ENCODE results near the gene CDKAL1.

The CDKAL1 gene

DNA sequence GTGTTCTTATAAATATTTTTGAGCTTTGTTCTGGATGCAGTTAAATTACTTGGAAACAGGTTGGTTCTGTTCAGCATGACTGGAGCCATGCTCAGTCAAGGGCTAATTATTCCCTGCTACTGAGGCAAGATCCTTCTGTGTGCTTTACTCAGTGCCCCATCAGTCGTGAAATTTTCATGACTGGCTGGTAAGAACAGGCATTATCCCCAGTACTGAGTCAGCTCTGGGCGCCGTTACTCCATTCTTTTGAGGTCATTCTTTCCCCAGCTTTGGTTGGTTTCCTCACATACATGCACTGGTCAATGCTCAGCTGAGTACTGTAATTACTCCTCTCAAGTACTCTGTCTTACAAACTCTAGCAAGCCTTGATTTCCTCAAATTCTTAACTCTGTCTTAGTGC is 71.3 kb downstream of the CDKAL1 start:
- no peak overlapping the region for H3K18ac ChIP-seq (ENCODE audit: low read length)
- H2BK12ac ChIP-seq (ENCODE audit: low read length), result no peak overlapping the region
- WGBS, 2 donors (ENCODE audit: extremely low coverage in 2 of 2, insufficient read length in 2 of 2, insufficient replicate concordance in 1 of 2), result no CpG with 5 or more reads among the region's 3 CpGs
- H3K14ac ChIP-seq (ENCODE audit: low read length), result no peak overlapping the region
- no peak overlapping the region for H3K4me2 ChIP-seq (ENCODE audit: insufficient read depth, low read length, poor library complexity, severe bottlenecking)
- no peak overlapping the region for H4K91ac ChIP-seq (ENCODE audit: low read depth, low read length, poor library complexity)
- no peak overlapping the region for H3K23ac ChIP-seq (ENCODE audit: low read depth, low read length, poor library complexity)
- H3K79me1 ChIP-seq (ENCODE audit: low read depth, low read length), result no peaks in the 10 kb centered on the region
- H2BK5ac ChIP-seq (ENCODE audit: low read length), result no peak overlapping the region
- no peaks in the 10 kb centered on the region for H3K27me3 ChIP-seq (ENCODE audit: control insufficient read depth in 3 of 3, insufficient read depth in 3 of 3, low read depth in 1 of 3, low read length in 3 of 3)
- H2AK5ac ChIP-seq (ENCODE audit: low read depth, low read length), result no peak overlapping the region
- no peaks in the 10 kb centered on the region for H3K36me3 ChIP-seq (replicated peaks in 1 of 2; ENCODE audit: control insufficient read depth in 2 of 2, insufficient read depth in 2 of 2, low read length in 2 of 2)
- H3K9me3 ChIP-seq (replicated peaks in 1 of 2; ENCODE audit: control insufficient read depth in 2 of 2, insufficient read depth in 1 of 2, low read depth in 1 of 2, low read length in 2 of 2), result no peaks in the 10 kb centered on the region
- no peak overlapping the region for H3K27ac ChIP-seq (replicated peaks; ENCODE audit: low read length)
- no peak overlapping the region for H2AFZ ChIP-seq (ENCODE audit: low read length)
- H2BK15ac ChIP-seq (ENCODE audit: low read length), result no peak overlapping the region
- no peak overlapping the region for H2BK120ac ChIP-seq (ENCODE audit: low read depth, low read length)
- DNase-seq (ENCODE audit: low spot score), result no peak
- H3K9ac ChIP-seq (ENCODE audit: low read depth, low read length, poor library complexity), result no peak overlapping the region
- no peak overlapping the region for H3K4ac ChIP-seq (ENCODE audit: low read length)
- no peak overlapping the region for H4K8ac ChIP-seq (ENCODE audit: low read depth, low read length)
- peaks cover 6 to 7% of the 10 kb centered on the region in 2 donors for H3K4me1 ChIP-seq (ENCODE audit: control insufficient read depth in 2 of 2, insufficient read depth in 1 of 2, low read depth in 1 of 2, low read length in 2 of 2)
- no peak overlapping the region for H3K4me3 ChIP-seq (ENCODE audit: low read length in 2 of 2)

DNA sequence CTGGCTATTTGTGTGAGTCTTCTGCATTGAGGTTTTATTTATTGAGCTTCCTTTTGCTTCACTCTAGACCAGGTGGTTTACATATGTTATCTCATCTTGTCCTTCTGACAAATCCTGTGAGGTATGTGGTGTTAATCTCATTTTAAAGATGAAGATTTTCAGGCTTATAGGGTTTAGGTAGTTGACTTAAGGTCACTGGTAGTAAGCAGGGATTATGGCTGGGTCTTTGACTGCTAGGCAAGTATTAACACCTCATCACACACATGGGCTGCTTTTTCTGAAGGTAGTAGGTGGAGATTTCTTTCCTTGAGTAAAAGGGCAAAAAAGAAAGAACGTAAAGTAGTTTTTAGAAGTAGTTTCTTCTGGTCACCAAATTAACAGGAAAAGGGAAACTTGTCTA is 72.6 kb downstream of the CDKAL1 start:
- H2BK120ac ChIP-seq (ENCODE audit: low read depth, low read length), result no peak overlapping the region
- H3K4ac ChIP-seq (ENCODE audit: low read length), result no peak overlapping the region
- no peak overlapping the region for H2AFZ ChIP-seq (ENCODE audit: low read length)
- no peak overlapping the region for H2BK12ac ChIP-seq (ENCODE audit: low read length)
- H3K14ac ChIP-seq (ENCODE audit: low read length), result no peak overlapping the region
- no peaks in the 10 kb centered on the region for H3K36me3 ChIP-seq (replicated peaks in 1 of 2; ENCODE audit: control insufficient read depth in 2 of 2, insufficient read depth in 2 of 2, low read length in 2 of 2)
- peaks cover 6 to 7% of the 10 kb centered on the region in 2 donors for H3K4me1 ChIP-seq (ENCODE audit: control insufficient read depth in 2 of 2, insufficient read depth in 1 of 2, low read depth in 1 of 2, low read length in 2 of 2)
- H3K9ac ChIP-seq (ENCODE audit: low read depth, low read length, poor library complexity), result no peak overlapping the region
- no peak overlapping the region for H3K18ac ChIP-seq (ENCODE audit: low read length)
- no peak overlapping the region for H3K23ac ChIP-seq (ENCODE audit: low read depth, low read length, poor library complexity)
- no peaks in the 10 kb centered on the region for H3K79me1 ChIP-seq (ENCODE audit: low read depth, low read length)
- H3K27me3 ChIP-seq (ENCODE audit: control insufficient read depth in 3 of 3, insufficient read depth in 3 of 3, low read depth in 1 of 3, low read length in 3 of 3), result no peaks in the 10 kb centered on the region
- H3K9me3 ChIP-seq (replicated peaks in 1 of 2; ENCODE audit: control insufficient read depth in 2 of 2, insufficient read depth in 1 of 2, low read depth in 1 of 2, low read length in 2 of 2), result no peaks in the 10 kb centered on the region
- H2BK5ac ChIP-seq (ENCODE audit: low read length), result no peak overlapping the region
- no peak for DNase-seq (ENCODE audit: low spot score)
- no peak overlapping the region for H3K4me2 ChIP-seq (ENCODE audit: insufficient read depth, low read length, poor library complexity, severe bottlenecking)
- no CpG with 5 or more reads among the region's 1 CpG for WGBS, 2 donors (ENCODE audit: extremely low coverage in 2 of 2, insufficient read length in 2 of 2, insufficient replicate concordance in 1 of 2)
- H2BK15ac ChIP-seq (ENCODE audit: low read length), result no peak overlapping the region
- no peak overlapping the region for H3K4me3 ChIP-seq (ENCODE audit: low read length in 2 of 2)
- H4K8ac ChIP-seq (ENCODE audit: low read depth, low read length), result no peak overlapping the region
- no peak overlapping the region for H4K91ac ChIP-seq (ENCODE audit: low read depth, low read length, poor library complexity)
- H2AK5ac ChIP-seq (ENCODE audit: low read depth, low read length), result no peak overlapping the region
- no peak overlapping the region for H3K27ac ChIP-seq (replicated peaks; ENCODE audit: low read length)

DNA sequence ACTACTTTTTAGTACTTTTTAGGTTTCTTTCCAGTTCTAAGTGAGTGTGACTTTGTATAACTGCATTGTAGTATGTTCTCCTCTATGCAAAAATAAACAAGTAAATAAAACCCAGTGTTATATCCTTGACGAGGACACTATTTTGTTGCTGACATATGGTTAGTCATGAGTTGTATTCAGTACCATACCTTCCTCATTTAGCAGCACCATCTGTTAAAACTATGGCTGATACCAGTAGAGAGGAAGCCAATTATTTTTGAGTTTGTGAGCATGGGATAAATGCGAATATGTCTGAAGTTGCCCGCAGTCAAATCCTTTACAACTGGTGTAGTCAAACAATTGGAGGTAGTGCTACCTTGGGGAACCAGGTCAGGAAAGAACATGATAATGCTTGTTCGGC is 74.1 kb downstream of the CDKAL1 start:
- no peak overlapping the region for H3K27ac ChIP-seq (replicated peaks; ENCODE audit: low read length)
- H4K8ac ChIP-seq (ENCODE audit: low read depth, low read length), result no peak overlapping the region
- H3K79me1 ChIP-seq (ENCODE audit: low read depth, low read length), result no peaks in the 10 kb centered on the region
- H3K23ac ChIP-seq (ENCODE audit: low read depth, low read length, poor library complexity), result no peak overlapping the region
- no peaks in the 10 kb centered on the region for H3K9me3 ChIP-seq (replicated peaks in 1 of 2; ENCODE audit: control insufficient read depth in 2 of 2, insufficient read depth in 1 of 2, low read depth in 1 of 2, low read length in 2 of 2)
- no peak overlapping the region for H3K4ac ChIP-seq (ENCODE audit: low read length)
- DNase-seq (ENCODE audit: low spot score), result no peak
- no peak overlapping the region for H2AFZ ChIP-seq (ENCODE audit: low read length)
- no peak overlapping the region for H3K18ac ChIP-seq (ENCODE audit: low read length)
- no peak overlapping the region for H2AK5ac ChIP-seq (ENCODE audit: low read depth, low read length)
- WGBS, 2 donors (ENCODE audit: extremely low coverage in 2 of 2, insufficient read length in 2 of 2, insufficient replicate concordance in 1 of 2), result no CpG with 5 or more reads among the region's 4 CpGs
- H2BK12ac ChIP-seq (ENCODE audit: low read length), result no peak overlapping the region
- no peak overlapping the region for H3K4me2 ChIP-seq (ENCODE audit: insufficient read depth, low read length, poor library complexity, severe bottlenecking)
- no peak overlapping the region for H3K4me3 ChIP-seq (ENCODE audit: low read length in 2 of 2)
- no peaks in the 10 kb centered on the region for H3K36me3 ChIP-seq (replicated peaks in 1 of 2; ENCODE audit: control insufficient read depth in 2 of 2, insufficient read depth in 2 of 2, low read length in 2 of 2)
- H2BK5ac ChIP-seq (ENCODE audit: low read length), result no peak overlapping the region
- no peak overlapping the region for H4K91ac ChIP-seq (ENCODE audit: low read depth, low read length, poor library complexity)
- H3K14ac ChIP-seq (ENCODE audit: low read length), result no peak overlapping the region
- no peaks in the 10 kb centered on the region for H3K27me3 ChIP-seq (ENCODE audit: control insufficient read depth in 3 of 3, insufficient read depth in 3 of 3, low read depth in 1 of 3, low read length in 3 of 3)
- H2BK120ac ChIP-seq (ENCODE audit: low read depth, low read length), result no peak overlapping the region
- no peak overlapping the region for H2BK15ac ChIP-seq (ENCODE audit: low read length)
- no peak overlapping the region for H3K9ac ChIP-seq (ENCODE audit: low read depth, low read length, poor library complexity)
- H3K4me1 ChIP-seq (ENCODE audit: control insufficient read depth in 2 of 2, insufficient read depth in 1 of 2, low read depth in 1 of 2, low read length in 2 of 2), result peaks cover 4 to 7% of the 10 kb centered on the region in 2 donors

DNA sequence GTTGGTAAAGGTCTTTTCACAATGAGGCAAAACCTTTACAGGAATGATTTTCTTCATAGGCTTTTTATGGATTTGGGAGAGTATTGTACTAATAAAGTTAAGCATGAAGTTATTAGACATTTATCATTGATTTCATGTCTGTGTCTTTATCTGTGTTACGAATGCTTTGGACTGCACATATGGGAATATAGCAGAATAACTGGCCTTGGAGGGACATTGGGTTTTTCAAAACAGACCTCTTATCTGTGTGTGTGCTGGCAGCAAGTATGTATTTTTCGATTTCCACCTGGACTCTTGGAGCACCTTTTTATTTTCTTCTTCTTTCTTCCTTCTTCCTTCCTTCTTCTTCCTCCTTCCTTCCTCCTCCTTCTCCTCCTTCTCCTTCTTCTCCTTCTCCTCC is 74.6 kb downstream of the CDKAL1 start:
- Histone ChIP-seq H3K23ac (ENCODE audit: low read depth, low read length, poor library complexity) (no peak overlapping the region), H3K79me1 (ENCODE audit: low read depth, low read length) (no peaks in the 10 kb centered on the region), H3K4me1 (ENCODE audit: control insufficient read depth in 2 of 2, insufficient read depth in 1 of 2, low read depth in 1 of 2, low read length in 2 of 2) (peaks cover 4 to 7% of the 10 kb centered on the region in 2 donors), H3K9me3 (replicated peaks in 1 of 2; ENCODE audit: control insufficient read depth in 2 of 2, insufficient read depth in 1 of 2, low read depth in 1 of 2, low read length in 2 of 2) (no peaks in the 10 kb centered on the region), H4K8ac (ENCODE audit: low read depth, low read length) (no peak overlapping the region), H3K4me3 (ENCODE audit: low read length in 2 of 2) (no peak overlapping the region), H3K18ac (ENCODE audit: low read length) (no peak overlapping the region), H2AK5ac (ENCODE audit: low read depth, low read length) (no peak overlapping the region), H2BK15ac (ENCODE audit: low read length) (no peak overlapping the region), H2AFZ (ENCODE audit: low read length) (no peak overlapping the region), H3K27me3 (ENCODE audit: control insufficient read depth in 3 of 3, insufficient read depth in 3 of 3, low read depth in 1 of 3, low read length in 3 of 3) (no peaks in the 10 kb centered on the region), H2BK12ac (ENCODE audit: low read length) (no peak overlapping the region), H4K91ac (ENCODE audit: low read depth, low read length, poor library complexity) (no peak overlapping the region), H3K14ac (ENCODE audit: low read length) (no peak overlapping the region), H2BK120ac (ENCODE audit: low read depth, low read length) (no peak overlapping the region), H3K4ac (ENCODE audit: low read length) (no peak overlapping the region), H3K36me3 (replicated peaks in 1 of 2; ENCODE audit: control insufficient read depth in 2 of 2, insufficient read depth in 2 of 2, low read length in 2 of 2) (no peaks in the 10 kb centered on the region), H3K9ac (ENCODE audit: low read depth, low read length, poor library complexity) (no peak overlapping the region), H3K27ac (replicated peaks; ENCODE audit: low read length) (no peak overlapping the region), H2BK5ac (ENCODE audit: low read length) (no peak overlapping the region), H3K4me2 (ENCODE audit: insufficient read depth, low read length, poor library complexity, severe bottlenecking) (no peak overlapping the region)
- no CpG with 5 or more reads among the region's 2 CpGs for WGBS, 2 donors (ENCODE audit: extremely low coverage in 2 of 2, insufficient read length in 2 of 2, insufficient replicate concordance in 1 of 2)
- no peak for DNase-seq (ENCODE audit: low spot score)

All from neuronal stem cell (in vitro differentiated cells).